Type B pancreatic cell (in vitro differentiated cells): ENCODE data around the gene MIER1. TPM values are rescaled to one million over a fixed set of nuclear protein-coding genes. Genes with fewer than 3 reads are reported as not detected.
A peak's percentile ranks its signal among the peaks of the same experiment; 100 is the strongest.

ENCODE experiments used
- DNase-seq: peaks from one replicate; pipeline ENCODE4 v3.0.0; 2021; ENCODE audit warnings: mixed read lengths; ENCODE audit not compliant: unreplicated experiment; ENCODE audit errors: extremely low spot score
- H3K27ac Mint-ChIP-seq: 2 replicates; pipeline ENCODE4 v1.8.0; 2021; ENCODE audit warnings: mild to moderate bottlenecking, mixed read lengths
- H3K27me3 Mint-ChIP-seq: 2 replicates; pipeline ENCODE4 v1.8.0; 2021; ENCODE audit warnings: mixed read lengths
- H3K36me3 Mint-ChIP-seq: 2 replicates; pipeline ENCODE4 v1.8.0; 2021; ENCODE audit warnings: mixed read lengths
- H3K4me1 Mint-ChIP-seq: one replicate; pipeline ENCODE4 v1.8.0; 2021; ENCODE audit warnings: mixed read lengths; ENCODE audit not compliant: unreplicated experiment
- H3K4me3 Mint-ChIP-seq: 2 replicates; pipeline ENCODE4 v1.8.0; 2021; ENCODE audit warnings: mild to moderate bottlenecking, mixed read lengths
- H3K9me3 Mint-ChIP-seq: 2 replicates; pipeline ENCODE4 v1.8.0; 2021; ENCODE audit warnings: mixed read lengths
- CTCF ChIP-seq: fragments of 200-600 bp; sonication (generic); conservative IDR thresholded peaks from 2 replicates; pipeline ENCODE4 v1.5.0; 2021; ENCODE audit warnings: antibody characterized with exemption, mild to moderate bottlenecking
- total RNA-seq: library from RNA; stranded (reverse); gene quantifications from 2 replicates; pipeline ENCODE4 v1.2.1, GENCODE V29; 2021; ENCODE audit warnings: low replicate concordance

MIER1 gene
- total RNA-seq, 1 donor from 2014 or later: 27.8 TPM

- H3K9me3 Mint-ChIP-seq: no peaks in the 10 kb centered on the region
- peaks cover 34% of the 10 kb centered on the region for H3K4me1 Mint-ChIP-seq
- no peaks in the 10 kb centered on the region for H3K27me3 Mint-ChIP-seq
- peaks cover 8% of the 10 kb centered on the region for H3K36me3 Mint-ChIP-seq
- H3K4me3 Mint-ChIP-seq: peak overlapping the region; percentile 97
- TF ChIP-seq CTCF: no peak
- DNase-seq: no peak
- H3K27ac Mint-ChIP-seq: peak overlapping the region; percentile 97
These were observed 1.2 kb downstream of the MIER1 start for GRCh38 chr1:66925944-66926343.

GRCh38 chr1:66927528-66927927 is 2.7 kb downstream of the MIER1 start:
- no peak for TF ChIP-seq CTCF
- H3K4me3 Mint-ChIP-seq: no peak overlapping the region
- no peak overlapping the region for H3K27ac Mint-ChIP-seq
- no peak for DNase-seq
- H3K4me1 Mint-ChIP-seq: peaks cover 40% of the 10 kb centered on the region
- H3K9me3 Mint-ChIP-seq: no peaks in the 10 kb centered on the region
- H3K36me3 Mint-ChIP-seq: peaks cover 1% of the 10 kb centered on the region
- no peaks in the 10 kb centered on the region for H3K27me3 Mint-ChIP-seq

GRCh38 chr1:66929146-66929688 is 4.4 kb downstream of the MIER1 start:
- Mint-ChIP-seq H3K36me3 (no peaks in the 10 kb centered on the region), H3K4me3 (peak overlapping the region; percentile 89), H3K4me1 (peaks cover 36% of the 10 kb centered on the region), H3K27ac (peak overlapping the region; percentile 85), H3K9me3 (no peaks in the 10 kb centered on the region), H3K27me3 (no peaks in the 10 kb centered on the region)
- TF ChIP-seq CTCF: no peak
- no peak for DNase-seq

GRCh38 chr1:66929691-66929998 is 4.9 kb downstream of the MIER1 start:
- H3K4me1 Mint-ChIP-seq: peaks cover 36% of the 10 kb centered on the region
- peak overlapping the region; percentile 85 for H3K27ac Mint-ChIP-seq
- H3K36me3 Mint-ChIP-seq: no peaks in the 10 kb centered on the region
- no peaks in the 10 kb centered on the region for H3K27me3 Mint-ChIP-seq
- no peak for DNase-seq
- peak overlapping the region; percentile 89 for H3K4me3 Mint-ChIP-seq
- TF ChIP-seq CTCF: no peak
- H3K9me3 Mint-ChIP-seq: no peaks in the 10 kb centered on the region

GRCh38 chr1:66929999-66930822 is 5.4 kb downstream of the MIER1 start:
- H3K27me3 Mint-ChIP-seq: no peaks in the 10 kb centered on the region
- TF ChIP-seq CTCF: peak; percentile 52
- peaks cover 40% of the 10 kb centered on the region for H3K4me1 Mint-ChIP-seq
- peak overlapping the region; percentile 85 for H3K27ac Mint-ChIP-seq
- no peaks in the 10 kb centered on the region for H3K36me3 Mint-ChIP-seq
- H3K9me3 Mint-ChIP-seq: no peaks in the 10 kb centered on the region
- H3K4me3 Mint-ChIP-seq: peak overlapping the region; percentile 89
- peak; percentile 98 for DNase-seq
